HL-60 (cell line): ENCODE measurements around the gene PACRG.

Experiments
- CTCF ChIP-seq: IDR thresholded peaks from one replicate; pipeline ENCODE4 v1.5.1; 2011; ENCODE audit warnings: low read length, control low read depth, inconsistent platforms; ENCODE audit not compliant: insufficient read depth
- GABPA ChIP-seq: IDR thresholded peaks from 2 replicates; pipeline ENCODE4 v1.6.1; 2012; ENCODE audit warnings: low read depth
- POLR2AphosphoS5 ChIP-seq: IDR thresholded peaks from 2 replicates; pipeline ENCODE4 v1.6.1; 2012; ENCODE audit warnings: low read depth
- SPI1 ChIP-seq: IDR thresholded peaks from 2 replicates; pipeline ENCODE4 v1.6.1; 2012; ENCODE audit warnings: low read depth, mild to moderate bottlenecking, borderline replicate concordance
- TF ChIP-seq, protein P1 (sequence below): IDR thresholded peaks from 2 replicates; pipeline ENCODE4 v1.6.1; 2012; ENCODE audit warnings: low read depth; ENCODE audit not compliant: insufficient replicate concordance

GRCh38 chr6:163333701-163334663, 606.2 kb downstream of the PACRG start:
- TF ChIP-seq CTCF = no peak
- no peak for TF ChIP-seq POLR2AphosphoS5
- TF ChIP-seq, protein P1, sequence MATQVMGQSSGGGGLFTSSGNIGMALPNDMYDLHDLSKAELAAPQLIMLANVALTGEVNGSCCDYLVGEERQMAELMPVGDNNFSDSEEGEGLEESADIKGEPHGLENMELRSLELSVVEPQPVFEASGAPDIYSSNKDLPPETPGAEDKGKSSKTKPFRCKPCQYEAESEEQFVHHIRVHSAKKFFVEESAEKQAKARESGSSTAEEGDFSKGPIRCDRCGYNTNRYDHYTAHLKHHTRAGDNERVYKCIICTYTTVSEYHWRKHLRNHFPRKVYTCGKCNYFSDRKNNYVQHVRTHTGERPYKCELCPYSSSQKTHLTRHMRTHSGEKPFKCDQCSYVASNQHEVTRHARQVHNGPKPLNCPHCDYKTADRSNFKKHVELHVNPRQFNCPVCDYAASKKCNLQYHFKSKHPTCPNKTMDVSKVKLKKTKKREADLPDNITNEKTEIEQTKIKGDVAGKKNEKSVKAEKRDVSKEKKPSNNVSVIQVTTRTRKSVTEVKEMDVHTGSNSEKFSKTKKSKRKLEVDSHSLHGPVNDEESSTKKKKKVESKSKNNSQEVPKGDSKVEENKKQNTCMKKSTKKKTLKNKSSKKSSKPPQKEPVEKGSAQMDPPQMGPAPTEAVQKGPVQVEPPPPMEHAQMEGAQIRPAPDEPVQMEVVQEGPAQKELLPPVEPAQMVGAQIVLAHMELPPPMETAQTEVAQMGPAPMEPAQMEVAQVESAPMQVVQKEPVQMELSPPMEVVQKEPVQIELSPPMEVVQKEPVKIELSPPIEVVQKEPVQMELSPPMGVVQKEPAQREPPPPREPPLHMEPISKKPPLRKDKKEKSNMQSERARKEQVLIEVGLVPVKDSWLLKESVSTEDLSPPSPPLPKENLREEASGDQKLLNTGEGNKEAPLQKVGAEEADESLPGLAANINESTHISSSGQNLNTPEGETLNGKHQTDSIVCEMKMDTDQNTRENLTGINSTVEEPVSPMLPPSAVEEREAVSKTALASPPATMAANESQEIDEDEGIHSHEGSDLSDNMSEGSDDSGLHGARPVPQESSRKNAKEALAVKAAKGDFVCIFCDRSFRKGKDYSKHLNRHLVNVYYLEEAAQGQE = no peak
- TF ChIP-seq SPI1 = no peak
- no peak for TF ChIP-seq GABPA
